Stimulated activated CD4-positive, alpha-beta T cell treated with anti-CD3 and anti-CD28 coated beads, TNF-alpha, amount 100 ng/mL, for 1 hour (primary cell): ENCODE results near the gene TFRC.
"Not testable (repeated sequence)": the region's sequence is repeated elsewhere in the genome, so short reads cannot be mapped to it uniquely, and the experiment has no call there.

Experiments
- DNase-seq, 3 donors: peaks; one replicate each; pipeline ENCODE4 v3.0.0-alpha.2; 2020; ENCODE audit warnings: low read depth in 3 of 3, low spot score in 1 of 3

The TFRC gene

GRCh38 chr3:196049653-196050052 is 32.2 kb downstream of the TFRC start:
- DNase-seq = no peak

- no peak for DNase-seq
Measured at GRCh38 chr3:196048922-196049598, 32.8 kb downstream of the TFRC start.

GRCh38 chr3:196047391-196048030 is 34.4 kb downstream of the TFRC start:
- no peak for DNase-seq

DNA sequence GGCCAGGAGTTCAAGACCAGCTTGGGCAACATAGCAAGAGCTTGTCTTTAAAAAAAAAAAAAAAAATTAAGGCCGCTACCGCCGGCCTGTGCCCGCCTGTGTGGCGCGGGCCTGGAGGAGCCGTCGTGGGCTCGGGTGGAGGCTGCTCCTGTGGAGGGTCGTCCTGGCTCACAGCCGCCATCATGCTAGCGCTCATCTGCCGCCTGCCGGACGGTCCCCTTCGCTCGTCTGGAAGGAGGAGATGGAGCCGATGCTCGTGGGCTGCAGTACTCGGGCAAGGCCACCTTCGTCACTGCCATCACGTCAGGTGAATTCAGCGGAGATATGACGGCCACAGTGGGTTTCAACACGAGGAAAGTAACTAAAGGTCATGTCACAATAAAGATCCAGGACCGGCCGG is 37.4 kb downstream of the TFRC start:
- DNase-seq = no peak

DNA sequence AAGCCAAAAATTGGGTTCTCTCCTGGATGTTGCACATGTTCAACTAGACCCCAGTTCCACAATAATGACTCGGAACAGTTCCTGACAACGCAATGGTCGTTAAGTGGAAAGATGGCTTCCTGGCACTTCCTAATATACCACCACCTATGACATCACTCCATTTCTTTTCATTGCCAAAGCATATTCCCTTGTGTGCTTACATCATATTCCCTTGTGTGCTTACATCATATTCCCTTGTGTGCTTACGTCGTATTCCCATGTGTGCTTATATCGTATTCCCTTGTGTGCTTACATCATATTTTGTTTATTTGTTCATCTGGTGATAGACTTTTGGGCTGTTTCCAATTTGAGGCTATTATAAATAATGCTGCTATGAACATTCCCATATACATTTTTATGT is 39.2 kb downstream of the TFRC start:
- DNase-seq = no peak

DNA sequence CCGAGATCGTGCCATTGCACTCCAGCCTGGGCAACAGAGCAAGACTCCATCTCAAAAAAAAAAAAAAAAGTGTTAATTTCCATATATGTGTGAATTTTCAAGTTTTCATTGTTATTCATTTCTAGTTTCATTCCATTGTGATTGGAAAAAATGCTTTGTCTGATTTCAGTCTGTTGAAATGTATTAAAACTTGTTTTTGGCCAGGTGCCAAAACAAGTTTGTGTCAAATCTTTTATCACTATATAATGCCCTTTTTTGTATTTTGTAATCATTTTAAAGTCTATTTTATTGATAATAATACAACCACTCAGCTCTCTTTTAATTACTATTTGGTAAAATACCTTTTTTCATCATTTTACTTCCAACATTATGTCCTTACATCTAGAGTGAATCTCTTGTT is 42.5 kb downstream of the TFRC start:
- no peak for DNase-seq

- not testable (repeated sequence) for DNase-seq
Measured at GRCh38 chr3:196026059-196026458, 55.8 kb downstream of the TFRC start.

- DNase-seq = no peak
Measured at GRCh38 chr3:196024968-196025367, 56.9 kb downstream of the TFRC start.

DNA sequence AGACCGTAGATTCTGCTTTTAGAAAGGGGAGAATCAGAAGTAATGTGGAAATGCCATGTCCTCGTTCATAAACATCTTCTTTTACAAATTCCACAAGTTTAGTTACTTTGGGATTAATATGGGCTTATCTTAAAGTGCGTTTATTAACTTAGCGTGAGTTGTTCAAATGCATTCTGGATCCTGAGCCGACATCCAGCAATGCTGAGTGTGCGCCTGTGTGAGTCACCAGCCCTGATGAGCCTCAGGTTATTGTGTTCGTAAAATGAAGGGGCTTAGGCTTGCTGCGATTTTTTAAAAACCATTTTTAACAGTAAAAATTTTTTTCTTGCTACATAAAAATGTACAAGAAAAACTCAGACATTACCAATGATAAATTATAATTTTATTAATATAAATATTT is 57.9 kb downstream of the TFRC start:
- no peak for DNase-seq

GRCh38 chr3:196022499-196022878 is 59.4 kb downstream of the TFRC start:
- DNase-seq = not testable (repeated sequence)

DNA sequence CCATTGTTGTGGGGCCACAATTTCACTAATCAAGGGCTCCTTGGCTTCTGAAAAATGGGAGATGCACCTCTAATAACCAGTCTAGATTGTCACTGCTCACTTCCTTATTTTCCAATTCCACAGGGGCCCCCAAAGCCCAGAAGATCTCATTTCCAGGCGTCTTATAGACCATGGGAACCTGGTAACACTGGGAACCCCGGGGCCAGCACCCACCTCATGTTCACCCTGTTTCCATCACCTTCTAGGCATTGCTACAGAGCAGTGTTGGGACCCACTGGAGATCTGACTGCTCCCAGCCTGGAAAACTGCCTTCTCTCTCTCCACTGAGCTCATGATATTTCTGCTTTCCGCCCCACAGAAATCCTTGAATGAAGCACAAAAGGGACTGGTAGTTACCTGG is 61.5 kb downstream of the TFRC start:
- no peak for DNase-seq

- not testable (repeated sequence) for DNase-seq
Measured at GRCh38 chr3:196019576-196019975, 62.3 kb downstream of the TFRC start.

- not testable (repeated sequence) for DNase-seq
Measured at GRCh38 chr3:196018159-196018558, 63.7 kb downstream of the TFRC start.

DNA sequence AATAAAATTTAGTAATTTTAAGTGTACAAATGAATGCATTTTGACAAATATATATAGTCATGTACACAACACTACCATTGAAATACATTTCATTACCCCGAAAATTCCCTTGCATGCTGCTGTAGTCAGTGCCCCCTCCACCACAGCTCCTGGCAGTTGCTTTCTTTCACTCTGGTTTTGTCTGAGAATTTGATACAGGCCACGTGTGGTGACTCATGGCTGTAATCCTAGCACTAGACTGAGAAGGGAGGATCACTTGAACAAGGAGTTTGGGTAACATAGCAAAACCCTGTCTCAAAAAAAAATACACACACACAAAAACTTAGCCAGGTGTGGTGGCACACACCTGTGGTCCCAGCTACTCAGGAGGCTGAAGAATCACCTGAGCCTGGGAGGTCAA is 65.4 kb downstream of the TFRC start:
- no peak for DNase-seq

- DNase-seq = no peak
Measured at GRCh38 chr3:196016059-196016458, 65.8 kb downstream of the TFRC start.

GRCh38 chr3:196013587-196014487 is 68.1 kb downstream of the TFRC start:
- no peak for DNase-seq

DNA sequence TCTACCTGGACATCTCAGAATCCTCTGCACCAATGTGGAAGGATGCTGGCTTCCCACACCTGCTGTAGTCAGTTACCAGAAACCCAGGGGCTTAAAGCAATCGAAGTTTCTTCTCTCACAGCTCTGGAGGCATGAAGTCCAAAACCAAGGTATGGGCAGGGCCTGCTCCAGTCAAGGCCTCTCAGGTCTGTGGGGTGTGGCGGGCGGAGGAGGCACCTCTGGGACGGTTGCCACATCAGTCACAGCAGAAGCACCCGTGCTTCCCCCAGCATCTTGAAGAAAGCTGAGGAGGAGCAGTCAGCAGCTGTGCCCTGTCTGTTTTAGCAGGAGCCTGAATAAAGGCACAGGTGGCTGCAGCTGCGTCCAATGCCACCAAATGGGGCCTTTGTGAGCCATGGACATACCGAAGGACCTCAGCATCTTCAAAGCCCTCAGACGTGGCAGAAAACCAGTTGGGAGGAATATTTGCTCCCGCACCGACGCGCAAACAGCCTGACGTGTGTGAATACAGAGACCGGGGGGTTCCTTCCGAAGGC is 68.9 kb downstream of the TFRC start:
- no peak for DNase-seq

GRCh38 chr3:196012481-196012880 is 69.4 kb downstream of the TFRC start:
- no peak for DNase-seq

DNA sequence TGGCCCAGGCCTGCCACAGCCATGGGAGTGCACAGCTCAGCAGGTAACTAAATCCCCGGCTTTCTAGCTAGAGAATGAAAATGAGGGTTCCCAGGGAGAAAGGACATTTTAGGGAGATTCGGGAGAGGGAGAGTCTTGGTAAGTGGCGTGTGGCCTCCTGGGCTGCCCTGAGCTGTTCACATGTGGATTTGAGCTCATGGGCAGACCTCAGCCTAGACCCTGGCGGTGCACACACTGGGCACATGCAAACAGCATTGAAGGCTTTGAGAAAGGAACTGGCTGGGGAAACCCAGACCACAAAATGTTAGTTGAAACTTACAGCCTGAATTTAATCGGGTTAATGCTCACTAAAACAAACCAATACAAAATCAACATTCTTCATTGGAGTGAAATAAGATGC is 72.4 kb downstream of the TFRC start:
- DNase-seq = no peak

GRCh38 chr3:196008929-196009328 is 73.0 kb downstream of the TFRC start:
- no peak for DNase-seq

DNA sequence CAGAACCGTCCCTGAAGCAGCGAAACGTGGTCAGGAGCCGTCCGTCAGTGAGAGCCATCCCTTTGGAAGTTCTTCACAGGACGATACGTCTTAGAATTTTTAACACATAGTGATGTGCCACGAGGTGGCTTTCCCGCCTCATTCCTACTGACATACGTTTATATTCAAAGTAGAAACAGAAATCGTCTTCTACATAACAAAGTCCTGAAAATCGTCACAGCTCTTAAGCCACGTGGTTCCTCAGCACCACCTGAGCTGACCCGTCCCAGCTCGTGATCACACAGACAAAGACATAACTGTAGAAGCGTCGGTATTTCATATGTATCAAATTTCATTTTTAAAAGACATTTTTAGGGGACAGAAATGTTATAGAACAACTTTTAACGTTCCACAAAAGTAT is 73.5 kb downstream of the TFRC start:
- no peak for DNase-seq
